RWPE1 (cell line): ENCODE results near the gene GABRB2.

Experiments used
- CTCF ChIA-PET: fragments of 350-600 bp; sonication (Branson Sonifier 250); formaldehyde crosslinking; extraction: SDS; loops from one replicate; lab custom pipeline; 2021; lab: Yijun Ruan, JAX
- POLR2A ChIA-PET: fragments of 400-600 bp; formaldehyde crosslinking; extraction: SDS; loops from one replicate; lab custom pipeline; 2020; ENCODE audit warnings: antibody characterized with exemption; ENCODE audit not compliant: low non-redundant PET; lab: Yijun Ruan, JAX
- DNase-seq: peaks from one replicate; pipeline ENCODE4 v3.0.0; 2012; ENCODE audit warnings: low spot score
- H3K27ac ChIP-seq: fragments of 450-650 bp; 2 replicates; pipeline ENCODE4 v1.5.1; 2017
- TF ChIP-seq, protein P1 (sequence below): fragments of 450-650 bp; conservative IDR thresholded peaks from 2 replicates; pipeline ENCODE4 v1.5.1; 2017; ENCODE audit warnings: low read depth, mild to moderate bottlenecking

Gene GABRB2

DNA sequence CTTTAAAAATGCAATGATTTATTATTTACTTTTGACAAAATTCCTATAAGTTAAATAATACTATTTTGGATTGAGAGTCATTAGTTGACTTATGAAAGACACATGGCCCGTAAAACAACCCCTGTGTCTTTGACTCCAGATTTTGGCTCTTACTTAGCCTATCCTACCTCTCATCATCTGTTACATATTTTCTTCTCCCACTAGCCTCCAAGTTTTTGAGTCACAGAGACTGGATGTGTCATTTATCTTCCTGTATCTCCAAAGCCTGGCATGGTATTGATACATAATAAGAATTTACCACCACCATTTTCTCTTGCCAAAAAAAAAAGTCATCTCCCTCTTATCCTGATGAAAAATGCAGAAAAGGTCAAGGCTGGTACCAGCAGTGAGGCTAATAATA lies 99.9 kb downstream of the GABRB2 start:
- ChIA-PET POLR2A (no interaction called here), CTCF (no interaction called here)
- no peak overlapping the region for H3K27ac ChIP-seq
- TF ChIP-seq, protein P1, sequence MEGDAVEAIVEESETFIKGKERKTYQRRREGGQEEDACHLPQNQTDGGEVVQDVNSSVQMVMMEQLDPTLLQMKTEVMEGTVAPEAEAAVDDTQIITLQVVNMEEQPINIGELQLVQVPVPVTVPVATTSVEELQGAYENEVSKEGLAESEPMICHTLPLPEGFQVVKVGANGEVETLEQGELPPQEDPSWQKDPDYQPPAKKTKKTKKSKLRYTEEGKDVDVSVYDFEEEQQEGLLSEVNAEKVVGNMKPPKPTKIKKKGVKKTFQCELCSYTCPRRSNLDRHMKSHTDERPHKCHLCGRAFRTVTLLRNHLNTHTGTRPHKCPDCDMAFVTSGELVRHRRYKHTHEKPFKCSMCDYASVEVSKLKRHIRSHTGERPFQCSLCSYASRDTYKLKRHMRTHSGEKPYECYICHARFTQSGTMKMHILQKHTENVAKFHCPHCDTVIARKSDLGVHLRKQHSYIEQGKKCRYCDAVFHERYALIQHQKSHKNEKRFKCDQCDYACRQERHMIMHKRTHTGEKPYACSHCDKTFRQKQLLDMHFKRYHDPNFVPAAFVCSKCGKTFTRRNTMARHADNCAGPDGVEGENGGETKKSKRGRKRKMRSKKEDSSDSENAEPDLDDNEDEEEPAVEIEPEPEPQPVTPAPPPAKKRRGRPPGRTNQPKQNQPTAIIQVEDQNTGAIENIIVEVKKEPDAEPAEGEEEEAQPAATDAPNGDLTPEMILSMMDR, result no peak
- DNase-seq, result no peak

DNA sequence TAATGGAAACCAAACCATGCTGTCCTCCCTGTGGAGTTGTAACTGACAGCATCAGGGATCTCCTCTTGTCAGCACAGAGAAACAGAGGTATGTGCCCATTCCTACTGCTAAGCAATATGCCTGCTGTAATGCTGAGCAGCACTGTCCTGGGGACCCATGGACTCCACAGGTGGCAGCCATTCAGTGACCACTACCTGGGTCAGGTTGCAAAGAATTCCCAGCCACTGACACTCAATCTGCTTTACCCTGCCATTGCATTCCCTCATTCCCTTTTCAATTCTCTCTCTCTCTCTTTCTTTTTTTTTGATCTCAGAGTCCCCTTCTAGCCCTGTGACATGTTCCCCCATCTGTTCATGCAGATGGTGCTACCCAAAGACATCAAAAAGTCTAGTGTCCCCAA lies 104.1 kb downstream of the GABRB2 start:
- H3K27ac ChIP-seq, result no peak overlapping the region
- TF ChIP-seq, protein P1, result no peak
- ChIA-PET POLR2A (no interaction called here), CTCF (no interaction called here)
- no peak for DNase-seq

DNA sequence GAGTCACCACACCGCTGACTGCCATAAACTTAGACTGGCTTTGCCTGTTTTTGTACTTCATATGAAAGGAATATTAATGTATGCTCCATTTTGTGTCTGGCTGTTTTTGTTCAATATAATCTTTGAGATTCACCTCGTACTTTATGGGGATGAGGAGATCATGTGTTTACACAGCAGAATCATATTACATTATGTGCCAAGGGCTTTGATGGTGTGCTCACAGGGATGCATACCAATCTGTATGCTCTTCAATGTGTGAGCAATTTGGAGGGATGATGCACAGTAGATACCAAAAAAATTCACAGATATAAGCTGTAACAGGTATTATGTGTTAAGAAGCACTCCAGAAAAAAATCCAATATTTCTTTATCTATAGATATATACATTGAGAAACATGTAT lies 113.7 kb downstream of the GABRB2 start:
- no peak for DNase-seq
- no peak overlapping the region for H3K27ac ChIP-seq
- TF ChIP-seq, protein P1, result no peak
- ChIA-PET CTCF (interaction anchor here (0.5 to 1.0 kb wide), 2 partner anchors 12 to 408 kb away, joined by 3 to 5 read pairs; no protein-coding TSS in a partner anchor), POLR2A (no interaction called here)

DNA sequence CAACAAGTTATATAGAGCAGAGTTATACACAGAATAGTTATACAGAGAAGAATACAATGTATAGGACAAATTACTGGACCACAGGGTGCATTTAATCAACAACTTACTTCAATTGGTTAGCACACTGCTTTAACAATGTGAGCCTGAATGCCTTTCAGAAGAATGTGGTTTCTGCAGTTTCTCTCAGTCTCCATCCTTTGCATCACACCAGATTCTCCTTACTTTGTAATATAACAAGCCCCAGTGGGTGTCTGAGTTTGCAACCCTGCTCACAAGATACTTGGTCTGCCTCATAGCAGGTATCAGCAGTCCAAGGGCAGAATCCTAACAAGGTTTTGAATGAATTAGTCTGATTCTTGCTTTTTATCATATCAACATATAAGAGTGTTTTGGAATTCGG lies 114.6 kb downstream of the GABRB2 start:
- TF ChIP-seq, protein P1, result no peak
- no peak for DNase-seq
- no peak overlapping the region for H3K27ac ChIP-seq
- ChIA-PET POLR2A (no interaction called here), CTCF (interaction anchor here (1.0 kb wide), 1 partner anchor 11 kb away, joined by 5 read pairs; no protein-coding TSS in a partner anchor)

DNA sequence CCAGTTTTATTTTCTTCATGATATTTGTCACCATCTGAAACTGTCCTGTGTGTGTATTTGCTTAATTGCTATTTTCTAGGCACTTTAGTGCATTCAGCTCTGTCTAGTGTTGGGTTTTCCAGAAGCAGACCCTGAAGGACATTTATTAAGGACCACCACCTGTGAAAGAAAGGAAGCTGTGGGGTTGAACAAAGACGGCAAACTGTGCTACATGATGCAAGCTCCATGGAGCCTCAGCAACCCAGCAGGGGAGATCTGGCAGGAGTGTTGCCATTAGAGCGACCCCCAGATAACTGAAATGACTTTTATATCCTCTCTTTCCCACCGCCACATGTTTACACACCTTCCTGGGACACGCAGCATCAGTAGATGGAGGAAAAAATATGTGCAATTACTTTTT lies 125.5 kb downstream of the GABRB2 start:
- POLR2A ChIA-PET, result no interaction called here
- no peak overlapping the region for H3K27ac ChIP-seq
- DNase-seq, result no peak
- CTCF ChIA-PET, result interaction anchor here (0.6 to 0.9 kb wide), 2 partner anchors 11 to 183 kb away, joined by 3 to 5 read pairs; no protein-coding TSS in a partner anchor
- TF ChIP-seq, protein P1, result no peak

DNA sequence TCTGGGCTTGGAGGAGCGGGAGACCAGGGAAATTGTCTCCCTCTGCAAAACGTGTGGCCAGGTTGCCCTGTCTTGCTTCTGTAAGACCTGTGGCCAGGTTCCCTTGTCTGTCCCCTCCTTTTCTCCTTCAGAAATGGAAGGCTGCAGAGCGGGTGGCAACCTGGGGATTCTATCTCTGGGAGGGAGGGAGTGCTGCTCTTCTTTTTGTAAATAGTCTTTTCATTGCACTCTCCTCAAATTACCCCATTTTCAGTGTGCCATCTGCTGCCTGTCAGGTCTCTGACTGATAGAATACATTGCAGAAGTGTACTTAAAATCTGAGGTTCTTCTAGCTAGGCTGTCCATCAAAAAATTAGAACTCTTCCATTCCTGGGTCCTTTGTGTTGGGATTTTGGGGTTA lies 126.0 kb downstream of the GABRB2 start:
- no peak overlapping the region for H3K27ac ChIP-seq
- no peak for DNase-seq
- CTCF ChIA-PET, result interaction anchor here (0.6 kb wide), 1 partner anchor 183 kb away, joined by 3 read pairs; no protein-coding TSS in a partner anchor
- POLR2A ChIA-PET, result no interaction called here
- TF ChIP-seq, protein P1, result no peak
